ENCODE results near the gene RASL11A. TPM values are rescaled to one million over a fixed set of nuclear protein-coding genes. Genes with fewer than 3 reads are reported as not detected.
A peak's percentile ranks its signal among the peaks of the same experiment; 100 is the strongest.
"Not testable (repeated sequence)": the region's sequence is repeated elsewhere in the genome, so short reads cannot be mapped to it uniquely, and the experiment has no call there.

The RASL11A gene
- 1 to 10 TPM in 1 of 2 donors, under 1 TPM in 1; 0.95 to 1.1 TPM for total RNA-seq
- 1.2 TPM for polyA plus RNA-seq (2013, experiment 1 of 2)
- 0.70 TPM for polyA plus RNA-seq (2013, experiment 2 of 2)
- long read RNA-seq, experiment 1 = 0 reads
- long read RNA-seq, experiment 2 = 0 reads
- long read RNA-seq, experiment 3, partial matches to known transcripts = 0 of 1 reads
- long read RNA-seq, experiment 3, other reads (novel, unspliced or antisense) = 1 of 1 reads
- long read RNA-seq, experiment 4 = 0 reads

- Histone ChIP-seq H3K36me3 (ENCODE audit: control insufficient read depth, insufficient read depth, low read length) (no peaks in the 10 kb centered on the region), H3K9ac (ENCODE audit: extremely low read depth, low read length, poor library complexity, severe bottlenecking) (peak within 1 kb of the TSS; percentile 16), H3K9me3 (ENCODE audit: control insufficient read depth, low read length) (no peaks in the 10 kb centered on the region), H3K4me1 (ENCODE audit: control insufficient read depth, insufficient read depth, low read length) (no peaks in the 10 kb centered on the region), H3K4me3 (ENCODE audit: low read length) (peak within 1 kb of the TSS; percentile 74), H3K27ac (ENCODE audit: low read depth, low read length) (no peak within 1 kb of the TSS), H3K27me3 (ENCODE audit: control insufficient read depth, insufficient read depth, low read length, poor library complexity, severe bottlenecking) (peaks cover 30% of the 10 kb centered on the region)
- Mint-ChIP-seq H3K27me3 (ENCODE audit: insufficient read depth) (peaks cover 59% of the 10 kb centered on the region), H3K27ac (peak within 1 kb of the TSS; percentile 74), H3K4me3 (peak within 1 kb of the TSS; percentile 63), H3K4me1 (peaks cover 7% of the 10 kb centered on the region), H3K36me3 (ENCODE audit: low read depth) (no peaks in the 10 kb centered on the region), H3K9me3 (no peaks in the 10 kb centered on the region)
- WGBS, 2 experiments (ENCODE audit: insufficient coverage in 1 of 2, insufficient read length in 1 of 2) = 2 to 6% methylated on average over 56 to 99 of the region's 99 CpGs
- TF ChIP-seq CTCF (conservative IDR thresholded peaks at IDR 0.05) = peak; percentile 99
- DNase-seq = peak; percentile 94
These were observed at the start of gene RASL11A for GRCh38 chr13:27270594-27271520. Gene RASL11A (plus strand): TSS chr13:27270830. CDS start chr13:27270945, 115 bp downstream.

- not testable (repeated sequence) for H3K36me3 Mint-ChIP-seq (ENCODE audit: low read depth); H3K4me3 Mint-ChIP-seq; DNase-seq; H3K9ac ChIP-seq (ENCODE audit: extremely low read depth, low read length, poor library complexity, severe bottlenecking); H3K27me3 Mint-ChIP-seq (ENCODE audit: insufficient read depth); H3K4me1 ChIP-seq (ENCODE audit: control insufficient read depth, insufficient read depth, low read length); H3K27me3 ChIP-seq (ENCODE audit: control insufficient read depth, insufficient read depth, low read length, poor library complexity, severe bottlenecking); H3K4me3 ChIP-seq (ENCODE audit: low read length); H3K27ac ChIP-seq (ENCODE audit: low read depth, low read length); H3K27ac Mint-ChIP-seq; H3K36me3 ChIP-seq (ENCODE audit: control insufficient read depth, insufficient read depth, low read length); H3K4me1 Mint-ChIP-seq
- WGBS, 2 experiments (ENCODE audit: insufficient coverage in 1 of 2, insufficient read length in 1 of 2) = 84 to 87% methylated on average over 2 of the region's 2 CpGs
- H3K9me3 ChIP-seq (ENCODE audit: control insufficient read depth, low read length) = peaks cover 19% of the 10 kb centered on the region
- peaks cover 37% of the 10 kb centered on the region for H3K9me3 Mint-ChIP-seq
These were observed 48.5 kb upstream of the RASL11A start for GRCh38 chr13:27222100-27222499.

- WGBS, 2 experiments (ENCODE audit: insufficient coverage in 1 of 2, insufficient read length in 1 of 2) = 92 to 100% methylated on average over 2 of the region's 2 CpGs
- Mint-ChIP-seq H3K9me3 (peaks cover 26% of the 10 kb centered on the region), H3K36me3 (ENCODE audit: low read depth) (no peaks in the 10 kb centered on the region), H3K4me1 (no peaks in the 10 kb centered on the region), H3K27ac (no peak overlapping the region), H3K4me3 (no peak overlapping the region), H3K27me3 (ENCODE audit: insufficient read depth) (peaks cover 4% of the 10 kb centered on the region)
- H3K9ac ChIP-seq (ENCODE audit: extremely low read depth, low read length, poor library complexity, severe bottlenecking) = no peak overlapping the region
- no peak overlapping the region for H3K4me3 ChIP-seq (ENCODE audit: low read length)
- no peaks in the 10 kb centered on the region for H3K4me1 ChIP-seq (ENCODE audit: control insufficient read depth, insufficient read depth, low read length)
- peaks cover 19% of the 10 kb centered on the region for H3K9me3 ChIP-seq (ENCODE audit: control insufficient read depth, low read length)
- H3K36me3 ChIP-seq (ENCODE audit: control insufficient read depth, insufficient read depth, low read length) = no peaks in the 10 kb centered on the region
- H3K27ac ChIP-seq (ENCODE audit: low read depth, low read length) = no peak overlapping the region
- H3K27me3 ChIP-seq (ENCODE audit: control insufficient read depth, insufficient read depth, low read length, poor library complexity, severe bottlenecking) = no peaks in the 10 kb centered on the region
- no peak for DNase-seq
- TF ChIP-seq CTCF (conservative IDR thresholded peaks at IDR 0.05) = no peak
These were observed 43.6 kb upstream of the RASL11A start for GRCh38 chr13:27226991-27227390.

Measured in endodermal cell (in vitro differentiated cells).